Measurements from ENCODE around the gene RPL10.
"Not testable (repeated sequence)": the region's sequence is repeated elsewhere in the genome, so short reads cannot be mapped to it uniquely, and the experiment has no call there.

The RPL10 gene

GRCh38 chrX:154380153-154380552 is 18.0 kb upstream of the RPL10 start:
- Mint-ChIP-seq H3K27me3 (ENCODE audit: low read depth) (no peaks in the 10 kb centered on the region), H3K4me3 (peak overlapping the region; percentile 82), H3K9me3 (no peaks in the 10 kb centered on the region), H3K27ac (peak overlapping the region; percentile 80), H3K4me1 (ENCODE audit: low read depth) (peaks cover 16% of the 10 kb centered on the region), H3K36me3 (ENCODE audit: low read depth) (peaks cover 7% of the 10 kb centered on the region)

GRCh38 chrX:154380787-154381186 is 17.4 kb upstream of the RPL10 start:
- H3K36me3 Mint-ChIP-seq (ENCODE audit: low read depth), result peaks cover 7% of the 10 kb centered on the region
- no peaks in the 10 kb centered on the region for H3K9me3 Mint-ChIP-seq
- H3K4me3 Mint-ChIP-seq, result peak overlapping the region; percentile 82
- H3K27me3 Mint-ChIP-seq (ENCODE audit: low read depth), result no peaks in the 10 kb centered on the region
- H3K4me1 Mint-ChIP-seq (ENCODE audit: low read depth), result peaks cover 14% of the 10 kb centered on the region
- H3K27ac Mint-ChIP-seq, result peak overlapping the region; percentile 34

DNA sequence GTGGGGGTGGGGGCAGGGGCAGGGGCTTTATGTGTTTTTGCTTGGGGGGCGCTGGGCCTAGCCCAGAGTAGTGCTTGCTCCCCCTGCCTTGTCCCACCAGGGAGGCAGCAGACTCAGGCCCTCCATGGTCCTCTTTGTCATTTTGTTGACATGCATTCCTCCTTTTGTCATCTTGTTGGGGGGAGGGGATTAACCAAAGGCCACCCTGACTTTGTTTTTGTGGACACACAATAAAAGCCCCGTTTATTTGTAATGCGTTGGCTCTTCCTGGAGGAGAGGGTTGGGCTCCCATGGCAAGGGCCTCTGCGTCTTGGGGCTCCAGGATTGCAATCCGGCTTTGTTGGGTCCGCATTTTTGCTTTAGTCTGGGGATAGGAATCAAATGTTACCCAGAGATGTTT is 16.9 kb upstream of the RPL10 start:
- Mint-ChIP-seq H3K27me3 (ENCODE audit: low read depth) (no peaks in the 10 kb centered on the region), H3K9me3 (no peaks in the 10 kb centered on the region), H3K4me1 (ENCODE audit: low read depth) (peaks cover 14% of the 10 kb centered on the region), H3K36me3 (ENCODE audit: low read depth) (peaks cover 7% of the 10 kb centered on the region), H3K27ac (no peak overlapping the region), H3K4me3 (no peak overlapping the region)

- H3K4me3 Mint-ChIP-seq, result no peak overlapping the region
- H3K9me3 Mint-ChIP-seq, result no peaks in the 10 kb centered on the region
- no peaks in the 10 kb centered on the region for H3K27me3 Mint-ChIP-seq (ENCODE audit: low read depth)
- H3K36me3 Mint-ChIP-seq (ENCODE audit: low read depth), result peaks cover 7% of the 10 kb centered on the region
- no peak overlapping the region for H3K27ac Mint-ChIP-seq
- H3K4me1 Mint-ChIP-seq (ENCODE audit: low read depth), result peaks cover 11% of the 10 kb centered on the region
Observed at GRCh38 chrX:154382483-154383069, 15.6 kb upstream of the RPL10 start.

GRCh38 chrX:154383359-154384283 is 14.6 kb upstream of the RPL10 start:
- H3K27me3 Mint-ChIP-seq (ENCODE audit: low read depth), result no peaks in the 10 kb centered on the region
- no peak overlapping the region for H3K4me3 Mint-ChIP-seq
- H3K36me3 Mint-ChIP-seq (ENCODE audit: low read depth), result peaks cover 7% of the 10 kb centered on the region
- H3K27ac Mint-ChIP-seq, result no peak overlapping the region
- H3K4me1 Mint-ChIP-seq (ENCODE audit: low read depth), result peaks cover 11% of the 10 kb centered on the region
- no peaks in the 10 kb centered on the region for H3K9me3 Mint-ChIP-seq

DNA sequence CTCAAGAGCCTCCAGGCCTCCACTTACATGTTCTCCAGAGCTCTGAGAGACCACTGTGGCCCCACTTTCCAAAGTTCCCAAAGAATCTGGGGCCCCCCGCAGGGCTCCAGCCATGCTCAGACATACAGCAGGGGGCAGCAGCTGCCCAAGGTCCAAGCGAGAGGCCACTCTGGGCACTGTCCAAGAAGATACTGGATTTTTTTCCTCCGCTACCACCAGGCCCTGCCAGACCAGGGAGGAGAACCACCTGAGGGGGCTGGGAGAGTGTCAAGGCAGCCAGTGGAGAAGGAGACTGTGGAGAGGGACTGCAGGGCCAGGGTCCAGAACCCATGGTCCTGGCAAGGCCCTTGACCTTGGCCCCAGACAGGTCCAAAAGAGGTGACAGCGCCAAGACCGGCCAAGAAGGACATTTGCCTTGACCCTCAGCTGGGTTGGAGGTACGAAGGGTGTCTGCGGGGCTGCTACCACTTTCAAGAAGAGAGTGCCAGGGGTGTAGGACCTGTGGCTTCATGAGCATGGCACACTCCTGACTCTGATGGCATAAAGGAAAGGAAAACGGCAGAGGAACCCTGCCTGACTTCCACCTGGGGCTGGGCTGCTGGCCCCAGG is 13.8 kb upstream of the RPL10 start:
- peaks cover 11% of the 10 kb centered on the region for H3K4me1 Mint-ChIP-seq (ENCODE audit: low read depth)
- no peaks in the 10 kb centered on the region for H3K9me3 Mint-ChIP-seq
- H3K36me3 Mint-ChIP-seq (ENCODE audit: low read depth), result peaks cover 7% of the 10 kb centered on the region
- no peak overlapping the region for H3K27ac Mint-ChIP-seq
- H3K4me3 Mint-ChIP-seq, result no peak overlapping the region
- no peaks in the 10 kb centered on the region for H3K27me3 Mint-ChIP-seq (ENCODE audit: low read depth)

GRCh38 chrX:154388094-154388493 is 10.1 kb upstream of the RPL10 start:
- H3K9me3 Mint-ChIP-seq, H3K27ac Mint-ChIP-seq: not testable (repeated sequence)

GRCh38 chrX:154388649-154389048 is 9.5 kb upstream of the RPL10 start:
- not testable (repeated sequence) for H3K27ac Mint-ChIP-seq; H3K4me3 Mint-ChIP-seq; H3K36me3 Mint-ChIP-seq (ENCODE audit: low read depth); H3K9me3 Mint-ChIP-seq; H3K27me3 Mint-ChIP-seq (ENCODE audit: low read depth); H3K4me1 Mint-ChIP-seq (ENCODE audit: low read depth)

More at GRCh38 chrX:154388094-154388493, 10.1 kb upstream of the RPL10 start:
- not testable (repeated sequence) for H3K4me3 Mint-ChIP-seq; H3K27me3 Mint-ChIP-seq (ENCODE audit: low read depth); H3K4me1 Mint-ChIP-seq (ENCODE audit: low read depth); H3K36me3 Mint-ChIP-seq (ENCODE audit: low read depth)

GRCh38 chrX:154389812-154390747 is 8.1 kb upstream of the RPL10 start:
- H3K27me3 Mint-ChIP-seq (ENCODE audit: low read depth); H3K27ac Mint-ChIP-seq; H3K4me3 Mint-ChIP-seq; H3K36me3 Mint-ChIP-seq (ENCODE audit: low read depth); H3K4me1 Mint-ChIP-seq (ENCODE audit: low read depth); H3K9me3 Mint-ChIP-seq: not testable (repeated sequence)

- peaks cover 25% of the 10 kb centered on the region for H3K36me3 Mint-ChIP-seq (ENCODE audit: low read depth)
- not testable (repeated sequence) for H3K27ac Mint-ChIP-seq; H3K9me3 Mint-ChIP-seq; H3K27me3 Mint-ChIP-seq (ENCODE audit: low read depth)
- peaks cover 14% of the 10 kb centered on the region for H3K4me1 Mint-ChIP-seq (ENCODE audit: low read depth)
- H3K4me3 Mint-ChIP-seq, result peak overlapping the region; percentile 50
Observed at GRCh38 chrX:154396363-154396762, 1.8 kb upstream of the RPL10 start.

GRCh38 chrX:154396973-154397887 is 947 bp upstream of the RPL10 start:
- Mint-ChIP-seq H3K4me1 (ENCODE audit: low read depth) (peaks cover 14% of the 10 kb centered on the region), H3K4me3 (peak overlapping the region; percentile 100), H3K9me3 (no peaks in the 10 kb centered on the region), H3K36me3 (ENCODE audit: low read depth) (peaks cover 25% of the 10 kb centered on the region), H3K27me3 (ENCODE audit: low read depth) (peaks cover 8% of the 10 kb centered on the region), H3K27ac (peak overlapping the region; percentile 100)

- H3K9me3 Mint-ChIP-seq, result no peaks in the 10 kb centered on the region
- peak overlapping the region; percentile 100 for H3K4me3 Mint-ChIP-seq
- H3K4me1 Mint-ChIP-seq (ENCODE audit: low read depth), result peaks cover 14% of the 10 kb centered on the region
- H3K36me3 Mint-ChIP-seq (ENCODE audit: low read depth), result peaks cover 25% of the 10 kb centered on the region
- H3K27ac Mint-ChIP-seq, result peak overlapping the region; percentile 100
- peaks cover 8% of the 10 kb centered on the region for H3K27me3 Mint-ChIP-seq (ENCODE audit: low read depth)
Observed at GRCh38 chrX:154398668-154399526, 720 bp downstream of the RPL10 start.

Measured in T-helper 1 cell treated with Interleukin-12 subunit alpha and Interleukin-12 subunit beta and Interleukin-4 antibody, amounts not matched to agents 30 μg/mL and 1 μg/mL, for 36 hours (primary cell).